ENCODE measurements around the gene TUSC2. TPM values are rescaled to one million over a fixed set of nuclear protein-coding genes. Genes with fewer than 3 reads are reported as not detected.
A peak's percentile ranks its signal among the peaks of the same experiment; 100 is the strongest.

Gene TUSC2
- total and polyA plus RNA-seq, 2 of the 13 experiments (the other 11 are each of a cell fraction or from before 2014, with no cell fraction given), result 36.7 to 39.1 TPM

- TF ChIP-seq ARID3A (IDR thresholded peaks at IDR 0.05; ENCODE audit: low read depth, low read length) (0 out of 2 replicates have a peak, but pooled peaks have one; percentile 18), DRAP1 (CRISPR knock-in tag; IDR thresholded peaks at IDR 0.05) (no peak; the same call in 1 of the 2 replicates), MEF2D (CRISPR knock-in tag; IDR thresholded peaks at IDR 0.05) (peak; percentile 67), CEBPZ (IDR thresholded peaks at IDR 0.05; ENCODE audit: low read length) (no peak), ISX (CRISPR knock-in tag; conservative IDR thresholded peaks at IDR 0.05) (peak; percentile 12; the same call in 1 of the 2 replicates), HNF1A (IDR thresholded peaks at IDR 0.05; ENCODE audit: low read depth) (no peak), HNF1A (CRISPR knock-in tag; IDR thresholded peaks at IDR 0.05; ENCODE audit: borderline replicate concordance) (peak; percentile 82; the same call in 1 of the 2 replicates), ZNF124 (CRISPR knock-in tag; IDR thresholded peaks at IDR 0.05) (peak; percentile 78; the same call in 1 of the 2 replicates), HINFP (CRISPR knock-in tag; IDR thresholded peaks at IDR 0.05; ENCODE audit: low read depth) (0 out of 2 replicates have a peak, but pooled peaks have one; percentile 33), ZMYM4 (CRISPR knock-in tag; IDR thresholded peaks at IDR 0.05) (peak; percentile 35; the same call in 1 of the 2 replicates), ZNF207 (IDR thresholded peaks at IDR 0.05; ENCODE audit: borderline replicate concordance) (no peak), ZNF17 (CRISPR knock-in tag; IDR thresholded peaks at IDR 0.05) (no peak), ZIK1 (CRISPR knock-in tag; IDR thresholded peaks at IDR 0.05; ENCODE audit: borderline replicate concordance, low read depth) (no peak; the same call in 1 of the 2 replicates), CHD2 (IDR thresholded peaks at IDR 0.05; ENCODE audit: low read depth, low read length) (peak; percentile 74; the same call in 1 of the 2 replicates), RFXAP (CRISPR knock-in tag; IDR thresholded peaks at IDR 0.05; ENCODE audit: borderline replicate concordance) (peak; percentile 45; the same call in 1 of the 2 replicates), DMAP1 (CRISPR knock-in tag; IDR thresholded peaks at IDR 0.05) (peak; percentile 80; the same call in 1 of the 2 replicates), ZNF850 (CRISPR knock-in tag; conservative IDR thresholded peaks at IDR 0.05) (no peak)
These were observed 35.6 kb downstream of the TUSC2 start, which contains the start of gene IFRD2 (continued) for GRCh38 chr3:50292159-50293078.

Measured in HepG2 (cell line).